ENCODE measurements around the gene LRRC8B.
A peak's percentile ranks its signal among the peaks of the same experiment; 100 is the strongest.

LRRC8B gene

DNA sequence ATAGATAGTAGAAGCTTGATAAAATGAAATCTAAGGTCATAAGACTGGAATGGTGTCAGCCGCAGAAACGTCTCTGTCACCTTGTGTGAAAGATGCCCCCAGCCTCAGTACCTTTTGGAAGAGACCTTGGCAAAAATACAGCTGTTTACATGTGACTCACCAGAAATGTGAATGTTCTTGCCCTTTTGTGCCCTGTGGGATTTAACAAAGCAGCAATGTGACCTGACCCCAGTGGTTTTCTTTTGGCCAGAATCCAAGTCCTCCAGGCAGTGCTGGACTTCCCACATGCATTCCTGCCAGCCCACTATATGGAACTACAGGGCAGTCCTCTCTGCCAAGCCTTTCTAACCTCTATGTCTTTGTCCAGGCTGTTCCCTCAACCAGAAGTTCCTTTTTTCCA, 81.1 kb downstream of the LRRC8B start:
- H3K4me3 ChIP-seq (ENCODE audit: low read depth, low read length), result no peak overlapping the region
- in situ Hi-C loops (cut with HindIII; ENCODE audit: low sequenced_read_pairs), result no loop called here
- DNase-seq (ENCODE audit: low read depth, low spot score), result peak; percentile 77
- TF ChIP-seq CTCF (IDR thresholded peaks at IDR 0.05; ENCODE audit: low read depth, low read length), result no peak

DNA sequence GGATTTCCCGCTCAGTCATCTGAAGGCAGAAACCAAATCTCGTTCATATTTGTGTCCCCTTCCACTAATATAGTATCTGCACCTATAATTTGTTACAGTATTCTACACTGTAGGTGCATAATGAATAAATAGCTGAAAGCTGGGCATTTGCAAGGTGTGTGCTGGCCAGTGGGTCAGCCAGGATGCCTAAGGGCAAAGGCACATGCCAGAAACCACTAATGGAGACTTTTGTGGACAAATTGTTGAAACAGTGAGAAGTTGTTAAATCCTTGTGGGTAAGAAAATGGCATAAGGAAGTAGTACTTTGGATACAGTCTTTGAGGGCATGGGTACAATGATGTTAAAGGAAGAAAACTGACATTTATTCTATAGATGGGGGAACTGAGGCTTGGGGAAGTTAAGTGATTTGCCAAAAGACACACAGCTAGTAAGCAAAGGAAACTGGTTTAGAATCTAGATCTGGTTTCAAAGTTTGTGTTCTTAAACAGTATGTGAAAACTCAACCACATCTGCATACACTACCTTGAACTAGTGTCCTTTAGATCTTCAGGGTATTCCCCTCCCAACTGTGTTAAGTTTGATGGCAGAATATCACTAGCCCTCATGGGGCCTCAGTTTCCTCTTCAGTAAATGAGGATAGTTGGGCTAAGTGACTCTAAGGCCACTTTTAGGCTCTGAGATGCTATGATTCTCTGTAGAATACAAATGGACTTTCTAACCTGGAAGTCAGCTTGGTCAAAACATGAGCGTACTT, 81.8 kb downstream of the LRRC8B start:
- DNase-seq (ENCODE audit: low read depth, low spot score), result no peak
- no peak overlapping the region for H3K4me3 ChIP-seq (ENCODE audit: low read depth, low read length)
- no peak for TF ChIP-seq CTCF (IDR thresholded peaks at IDR 0.05; ENCODE audit: low read depth, low read length)
- in situ Hi-C loops (cut with HindIII; ENCODE audit: low sequenced_read_pairs), result no loop called here

DNA sequence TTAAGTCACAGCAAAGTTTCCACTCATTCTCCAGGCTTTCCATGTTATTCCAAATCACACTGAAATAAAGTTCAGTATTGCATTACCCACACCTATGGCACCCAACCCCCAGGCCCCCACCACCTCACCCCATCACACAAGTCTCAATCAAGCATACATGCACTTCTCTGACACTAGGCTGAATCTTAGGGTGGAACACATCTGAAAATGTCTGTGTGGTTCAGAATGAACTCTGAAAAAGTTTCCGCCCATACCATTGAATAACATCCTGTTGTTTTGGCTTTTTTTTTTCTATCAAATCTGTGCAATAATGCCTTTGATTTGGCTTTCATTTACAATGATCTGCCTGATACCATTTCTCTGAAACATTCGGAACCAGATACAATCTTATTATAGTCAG, 82.5 kb downstream of the LRRC8B start:
- TF ChIP-seq CTCF (IDR thresholded peaks at IDR 0.05; ENCODE audit: low read depth, low read length), result no peak
- in situ Hi-C loops (cut with HindIII; ENCODE audit: low sequenced_read_pairs), result no loop called here
- DNase-seq (ENCODE audit: low read depth, low spot score), result no peak
- H3K4me3 ChIP-seq (ENCODE audit: low read depth, low read length), result no peak overlapping the region

DNA sequence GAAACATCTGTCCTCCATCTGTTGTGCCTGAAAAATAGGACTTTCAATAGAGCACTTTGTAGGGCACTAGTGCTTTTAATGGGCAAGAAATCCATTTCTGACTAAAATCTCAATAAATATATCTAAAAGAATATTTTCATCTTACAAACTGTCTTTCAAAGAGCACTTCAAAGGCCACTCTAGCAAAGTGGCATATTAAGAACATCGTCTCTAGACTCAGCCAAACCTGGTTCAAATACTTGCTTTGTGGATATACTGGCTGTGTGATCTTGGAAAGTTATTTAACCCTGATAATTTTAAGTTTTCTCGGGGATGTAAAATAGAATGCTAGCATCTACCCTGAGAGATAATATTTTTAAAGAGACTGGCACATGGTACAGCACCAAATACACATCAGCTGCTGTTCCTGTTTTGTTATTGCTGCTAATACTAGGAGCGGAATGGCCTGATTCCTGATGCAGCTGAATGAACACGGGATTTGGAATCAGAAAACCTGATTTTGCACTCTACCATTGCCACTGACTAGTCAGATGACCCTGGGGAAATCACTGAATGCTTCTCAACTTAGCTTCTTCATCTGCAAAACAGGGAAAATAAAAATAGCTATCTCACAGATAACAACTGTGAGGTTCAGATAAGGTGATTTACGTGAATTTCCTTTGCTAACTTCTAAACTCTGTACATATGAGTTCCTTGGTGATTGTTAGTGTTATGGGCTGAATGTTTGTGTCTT, 83.1 kb downstream of the LRRC8B start:
- DNase-seq (ENCODE audit: low read depth, low spot score), result no peak
- in situ Hi-C loops (cut with HindIII; ENCODE audit: low sequenced_read_pairs), result no loop called here
- H3K4me3 ChIP-seq (ENCODE audit: low read depth, low read length), result no peak overlapping the region
- no peak for TF ChIP-seq CTCF (IDR thresholded peaks at IDR 0.05; ENCODE audit: low read depth, low read length)

GRCh38 chr1:89608319-89608983, 83.8 kb downstream of the LRRC8B start:
- no peak for TF ChIP-seq CTCF (IDR thresholded peaks at IDR 0.05; ENCODE audit: low read depth, low read length)
- in situ Hi-C loops (cut with HindIII; ENCODE audit: low sequenced_read_pairs), result no loop called here
- no peak overlapping the region for H3K4me3 ChIP-seq (ENCODE audit: low read depth, low read length)
- no peak for DNase-seq (ENCODE audit: low read depth, low spot score)

DNA sequence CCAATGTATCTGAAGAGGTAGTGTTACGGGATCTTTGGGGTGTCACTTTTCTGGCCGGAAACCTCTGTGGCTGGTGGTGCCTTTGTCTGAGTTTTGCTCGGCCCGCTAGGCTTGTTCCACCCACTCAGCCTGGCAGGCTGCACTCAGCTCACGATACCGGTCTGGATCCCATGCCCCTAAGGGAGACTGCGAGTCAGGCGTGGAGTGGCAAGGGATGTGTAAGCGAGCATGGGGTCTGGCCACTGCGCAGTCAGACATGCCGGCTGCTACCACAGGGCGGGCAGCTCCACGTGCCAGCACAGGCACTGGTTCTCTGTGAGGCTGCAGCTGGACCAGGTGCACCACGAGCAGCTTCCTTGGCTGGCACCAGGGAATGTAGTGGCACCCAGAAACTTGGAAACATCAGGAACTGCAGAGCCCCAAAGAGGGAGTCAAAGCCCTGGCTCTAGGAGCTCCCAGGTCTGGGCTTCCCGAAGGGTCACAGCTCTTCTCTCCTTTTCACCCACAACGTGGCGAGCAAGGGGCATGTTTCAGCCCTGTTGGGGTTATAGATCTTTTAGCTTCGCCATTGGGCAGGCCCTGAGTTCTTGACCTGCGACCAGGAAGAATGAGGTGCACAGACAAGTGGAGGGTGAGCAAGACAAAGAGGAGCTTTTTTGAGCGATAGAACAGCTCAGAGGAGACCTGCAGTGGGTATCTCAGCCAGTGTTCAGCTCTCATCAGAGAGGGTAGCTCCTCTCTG, 84.5 kb downstream of the LRRC8B start:
- no peak for TF ChIP-seq CTCF (IDR thresholded peaks at IDR 0.05; ENCODE audit: low read depth, low read length)
- in situ Hi-C loops (cut with HindIII; ENCODE audit: low sequenced_read_pairs), result no loop called here
- no peak overlapping the region for H3K4me3 ChIP-seq (ENCODE audit: low read depth, low read length)
- DNase-seq (ENCODE audit: low read depth, low spot score), result no peak

Data from astrocyte of the spinal cord (primary cell).